Liver (tissue), 9 donors: Measurements from ENCODE around the gene TDO2. TPM values are rescaled to one million over a fixed set of nuclear protein-coding genes. Genes with fewer than 3 reads are reported as not detected.

Experiments
- DNase-seq: peaks from one replicate; pipeline ENCODE4 v3.0.0-alpha.2; 2017; ENCODE audit warnings: low spot score
- H3K27ac ChIP-seq, 2 donors: one replicate each; pipeline ENCODE4 v1.7.0; 2013; ENCODE audit warnings: inconsistent platforms in 2 of 2, low read length in 2 of 2, control low read depth in 1 of 2, low read depth in 1 of 2, mild to moderate bottlenecking in 1 of 2
- H3K27me3 ChIP-seq, 4 donors: one replicate each; pipeline versions ENCODE4 v1.6.1 to v1.7.0; 2013; ENCODE audit warnings: low read length in 3 of 4, inconsistent platforms in 1 of 4, mild to moderate bottlenecking in 1 of 4, moderate library complexity in 1 of 4; ENCODE audit not compliant: control insufficient read depth in 4 of 4, insufficient read depth in 4 of 4
- H3K36me3 ChIP-seq, 4 donors: one replicate each; pipeline versions ENCODE4 v1.6.1 to v1.7.0; 2013; ENCODE audit warnings: low read length in 3 of 4, mild to moderate bottlenecking in 3 of 4, low read depth in 1 of 4, moderate library complexity in 1 of 4; ENCODE audit not compliant: control insufficient read depth in 4 of 4, insufficient read depth in 3 of 4
- H3K4me1 ChIP-seq, 4 donors: one replicate each; pipeline versions ENCODE4 v1.6.1 to v1.7.0; 2013; ENCODE audit warnings: low read length in 3 of 4, mild to moderate bottlenecking in 3 of 4, moderate library complexity in 1 of 4; ENCODE audit not compliant: control insufficient read depth in 4 of 4, insufficient read depth in 4 of 4
- H3K4me3 ChIP-seq, 3 donors: one replicate each; pipeline versions ENCODE4 v1.6.1 to v1.7.0; 2013; ENCODE audit warnings: low read length in 3 of 3, control low read depth in 1 of 3, low read depth in 1 of 3, mild to moderate bottlenecking in 1 of 3
- H3K9ac ChIP-seq, 2 donors: one replicate each; pipeline ENCODE4 v1.7.0; 2013; ENCODE audit warnings: low read length in 2 of 2, mild to moderate bottlenecking in 2 of 2, moderate library complexity in 2 of 2, control low read depth in 1 of 2, low read depth in 1 of 2
- H3K9me3 ChIP-seq, 4 donors: one replicate each; pipeline versions ENCODE4 v1.6.1 to v1.7.0; 2013; ENCODE audit warnings: low read length in 3 of 4; ENCODE audit not compliant: control insufficient read depth in 4 of 4
- FOXA2 ChIP-seq: IDR thresholded peaks from 2 replicates; pipeline ENCODE4 v1.6.1; 2016; ENCODE audit warnings: antibody characterized with exemption
- GABPA ChIP-seq, 2 donors: IDR thresholded peaks in 1 of 2; conservative IDR thresholded peaks in 1 of 2; 2 replicates each; pipeline ENCODE4 v1.6.1; 2016; ENCODE audit warnings: antibody characterized with exemption in 2 of 2, mild to moderate bottlenecking in 1 of 2, moderate library complexity in 1 of 2
- HNF4A ChIP-seq, 2 donors: conservative IDR thresholded peaks; 2 replicates each; pipeline ENCODE4 v1.6.1; 2016; ENCODE audit warnings: antibody characterized with exemption in 2 of 2, mild to moderate bottlenecking in 2 of 2
- HNF4G ChIP-seq: IDR thresholded peaks from 2 replicates; pipeline ENCODE4 v1.6.1; 2016; ENCODE audit warnings: antibody characterized with exemption
- NR2F2 ChIP-seq: IDR thresholded peaks from 2 replicates; pipeline ENCODE4 v1.6.1; 2016; ENCODE audit warnings: antibody characterized with exemption
- RAD21 ChIP-seq, 2 donors: IDR thresholded peaks; 2 replicates each; pipeline ENCODE4 v1.6.1; 2016; ENCODE audit warnings: antibody characterized with exemption in 2 of 2, mild to moderate bottlenecking in 2 of 2
- RXRA ChIP-seq, 2 donors: IDR thresholded peaks; 2 replicates each; pipeline ENCODE4 v1.6.1; 2017 to 2018; ENCODE audit warnings: antibody characterized with exemption in 2 of 2, mild to moderate bottlenecking in 1 of 2
- SP1 ChIP-seq: IDR thresholded peaks from 2 replicates; pipeline ENCODE4 v1.6.1; 2018; ENCODE audit warnings: antibody characterized with exemption, mild to moderate bottlenecking
- ZBTB33 ChIP-seq: IDR thresholded peaks from 2 replicates; pipeline ENCODE4 v1.6.1; 2016; ENCODE audit warnings: antibody characterized with exemption
- WGBS: extraction: QIAGEN DNeasy Blood & Tissue Kit; methylation state at CpG from one replicate; pipeline ENCODE4 v1.1.7; 2013; 5-methylcytosine and 5-hydroxymethylcytosine counted together
- polyA plus RNA-seq, 2 donors: library from polyadenylated mRNA; stranded (reverse) in 1 of 2; unstranded in 1 of 2; fragments of 200-250 nt in 1 of 2; fragments of >200 nt in 1 of 2; fragmentation: Nextera tagmentation in 1 of 2; extraction: Ambion mirVana in 1 of 2; gene quantifications; one replicate each; pipeline versions ENCODE4 v1.2.1 to v1.2.3, GENCODE V29; 2013 to 2015
- total RNA-seq, 2 donors: library from RNA; depleted of rRNA; stranded (reverse); fragments of >200 nt; gene quantifications; one replicate each; pipeline ENCODE4 v1.2.3, GENCODE V29; 2014
- TF ChIP-seq, protein P1 (sequence below): IDR thresholded peaks from 2 replicates; pipeline ENCODE4 v1.6.1; 2016; ENCODE audit warnings: antibody characterized with exemption
- TF ChIP-seq, protein P2 (sequence below): IDR thresholded peaks from 2 replicates; pipeline ENCODE4 v1.6.1; 2016; ENCODE audit warnings: antibody characterized with exemption
- donor health status: healthy.
- donor health status: healthy.
- donor health status: healthy.
- donor health status: healthy.
- donor health status: healthy.

TDO2 gene
- total and polyA plus RNA-seq, 4 donors = 163 to 1,057 (median 533) TPM

- Histone ChIP-seq H3K9ac (no peak overlapping the region), H3K4me1 (peaks cover 0 to 11% (median 3%) of the 10 kb centered on the region in 4 donors), H3K36me3 (no peaks in the 10 kb centered on the region), H3K27me3 (no peaks in the 10 kb centered on the region), H3K9me3 (no peaks in the 10 kb centered on the region), H3K4me3 (no peak overlapping the region), H3K27ac (peak overlapping the region in 1 of 2 donors; percentile 38)
- DNase-seq = no peak
- 40% methylated on average over 3 of the region's 3 CpGs for WGBS
- no peak for TF ChIP-seq HNF4A (conservative IDR thresholded peaks at IDR 0.05)
- TF ChIP-seq RAD21 (IDR thresholded peaks at IDR 0.05) = no peak
- TF ChIP-seq, protein P1, sequence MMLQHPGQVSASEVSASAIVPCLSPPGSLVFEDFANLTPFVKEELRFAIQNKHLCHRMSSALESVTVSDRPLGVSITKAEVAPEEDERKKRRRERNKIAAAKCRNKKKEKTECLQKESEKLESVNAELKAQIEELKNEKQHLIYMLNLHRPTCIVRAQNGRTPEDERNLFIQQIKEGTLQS = no peak
- TF ChIP-seq, protein P2, sequence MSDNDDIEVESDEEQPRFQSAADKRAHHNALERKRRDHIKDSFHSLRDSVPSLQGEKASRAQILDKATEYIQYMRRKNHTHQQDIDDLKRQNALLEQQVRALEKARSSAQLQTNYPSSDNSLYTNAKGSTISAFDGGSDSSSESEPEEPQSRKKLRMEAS = no peak
- no peak for TF ChIP-seq SP1
- TF ChIP-seq FOXA2 = no peak
Observed at GRCh38 chr4:155899891-155900290, 3.6 kb upstream of the TDO2 start.

- Histone ChIP-seq H3K27ac (peak overlapping the region in 1 of 2 donors; percentile 36), H3K9me3 (no peaks in the 10 kb centered on the region), H3K9ac (no peak overlapping the region), H3K36me3 (no peaks in the 10 kb centered on the region), H3K4me3 (no peak overlapping the region), H3K27me3 (no peaks in the 10 kb centered on the region), H3K4me1 (peaks cover 0 to 11% (median 3%) of the 10 kb centered on the region in 4 donors)
- TF ChIP-seq ZBTB33 = no peak
- TF ChIP-seq HNF4A (conservative IDR thresholded peaks at IDR 0.05) = peak in 1 of 2 donors; percentile 19
- peak; percentile 42 for TF ChIP-seq SP1
- peak in 1 of 2 donors; percentile 34 for TF ChIP-seq RAD21 (IDR thresholded peaks at IDR 0.05)
- no peak for TF ChIP-seq GABPA (IDR thresholded peaks at IDR 0.05 in 1 of 2, conservative IDR thresholded peaks at IDR 0.05 in 1 of 2)
- TF ChIP-seq RXRA (IDR thresholded peaks at IDR 0.05) = peak; percentile 15 to 55
- 69% methylated on average over 1 of the region's 1 CpG for WGBS
- no peak for DNase-seq
Observed at GRCh38 chr4:155900381-155900780, 3.1 kb upstream of the TDO2 start.

- no peak overlapping the region for H3K4me3 ChIP-seq
- H3K9ac ChIP-seq = no peak overlapping the region
- no peaks in the 10 kb centered on the region for H3K36me3 ChIP-seq
- H3K27me3 ChIP-seq = no peaks in the 10 kb centered on the region
- DNase-seq = no peak
- WGBS = 95% methylated on average over 2 of the region's 2 CpGs
- no peak for TF ChIP-seq GABPA (IDR thresholded peaks at IDR 0.05 in 1 of 2, conservative IDR thresholded peaks at IDR 0.05 in 1 of 2)
- TF ChIP-seq HNF4G = no peak
- no peak for TF ChIP-seq HNF4A (conservative IDR thresholded peaks at IDR 0.05)
- no peak for TF ChIP-seq NR2F2
- peaks cover 0 to 11% (median 3%) of the 10 kb centered on the region in 4 donors for H3K4me1 ChIP-seq
- no peaks in the 10 kb centered on the region for H3K9me3 ChIP-seq
- H3K27ac ChIP-seq = peak overlapping the region in 1 of 2 donors; percentile 36
Observed at GRCh38 chr4:155901013-155901412, 2.5 kb upstream of the TDO2 start.

DNA sequence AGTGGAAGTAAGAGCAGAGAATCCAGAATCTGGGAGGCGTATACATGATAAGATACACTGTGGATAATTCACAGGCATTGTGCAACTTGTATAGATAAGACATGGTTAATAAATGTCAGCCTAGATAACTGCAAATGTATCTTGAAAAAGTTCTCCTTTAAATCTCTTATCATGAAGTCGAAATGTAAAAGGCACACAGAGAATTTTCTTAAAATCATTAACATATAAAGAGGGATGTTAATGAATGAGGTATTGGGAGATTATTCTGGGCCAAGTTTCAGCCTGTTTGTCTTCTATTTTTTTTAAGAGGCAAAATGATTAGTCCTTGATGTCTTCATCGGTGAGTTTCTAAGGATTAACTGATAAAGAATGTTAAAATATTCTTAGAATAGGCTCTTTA lies 835 bp downstream of the TDO2 start:
- H3K9me3 ChIP-seq = no peaks in the 10 kb centered on the region
- H3K27ac ChIP-seq = peak overlapping the region; percentile 28 to 71
- peak overlapping the region; percentile 74 to 95 (median 81) for H3K4me3 ChIP-seq
- WGBS = 22% methylated on average over 3 of the region's 3 CpGs
- no peak for DNase-seq
- H3K27me3 ChIP-seq = no peaks in the 10 kb centered on the region
- H3K9ac ChIP-seq = peak overlapping the region; percentile 60 to 88
- no peak for TF ChIP-seq GABPA (IDR thresholded peaks at IDR 0.05 in 1 of 2, conservative IDR thresholded peaks at IDR 0.05 in 1 of 2)
- peaks cover 0 to 5% (median 2%) of the 10 kb centered on the region in 4 donors for H3K36me3 ChIP-seq
- H3K4me1 ChIP-seq = peaks cover 0 to 30% (median 14%) of the 10 kb centered on the region in 4 donors
